HepG2 (cell line): ENCODE results near the gene BBS9.

Source experiments
- CEBPB ChIP-seq: IDR thresholded peaks from 2 replicates; pipeline ENCODE4 v1.6.1; 2011; ENCODE audit warnings: low read depth, low read length, improper control_type of control experiment, borderline replicate concordance
- ETV6 ChIP-seq: sonication (generic); formaldehyde crosslinking; conservative IDR thresholded peaks from 2 replicates; pipeline ENCODE4 v1.4.0; 2020; ENCODE audit warnings: missing genetic modification reagents
- NR3C1 ChIP-seq: sonication (generic); formaldehyde crosslinking; IDR thresholded peaks from 2 replicates; pipeline ENCODE4 v1.4.0; 2020; ENCODE audit warnings: missing genetic modification reagents
- PCBP2 ChIP-seq: fragments of 200-400 bp; formaldehyde crosslinking; optimal IDR thresholded peaks from 2 replicates; pipeline ENCODE3; 2018; ENCODE audit warnings: low read length, low read depth; ENCODE audit not compliant: poor library complexity, severe bottlenecking
- ZBTB3 ChIP-seq: sonication (generic); formaldehyde crosslinking; IDR thresholded peaks from 2 replicates; pipeline ENCODE4 v1.4.0; 2020; ENCODE audit warnings: low read depth, mild to moderate bottlenecking, moderate library complexity, missing genetic modification reagents, borderline replicate concordance
- ZNF335 ChIP-seq: sonication (generic); formaldehyde crosslinking; IDR thresholded peaks from 2 replicates; pipeline ENCODE4 v1.4.0; 2020; ENCODE audit warnings: missing genetic modification reagents
- ZNF607 ChIP-seq: sonication (generic); formaldehyde crosslinking; IDR thresholded peaks from 2 replicates; pipeline ENCODE4 v1.5.1; 2020; ENCODE audit warnings: missing genetic modification reagents, mild to moderate bottlenecking, borderline replicate concordance
- ZSCAN29 ChIP-seq: sonication (generic); formaldehyde crosslinking; conservative IDR thresholded peaks from 2 replicates; pipeline ENCODE4 v1.4.0; 2020; ENCODE audit warnings: mild to moderate bottlenecking, missing genetic modification reagents
- TF ChIP-seq, protein P1 (sequence below): IDR thresholded peaks from 2 replicates; pipeline ENCODE4 v1.6.1; 2012; ENCODE audit warnings: inconsistent platforms
- TF ChIP-seq, protein P2 (sequence below): sonication (generic); formaldehyde crosslinking; IDR thresholded peaks from 2 replicates; pipeline ENCODE4 v1.5.0; 2020; ENCODE audit warnings: mild to moderate bottlenecking, missing genetic modification reagents, moderate library complexity
- TF ChIP-seq, protein P3 (sequence below), 2 experiments: fragments of 450-650 bp in 1 of 2; sonication (generic) in 1 of 2; formaldehyde crosslinking in 1 of 2; IDR thresholded peaks; 2 replicates each; pipeline versions ENCODE4 v1.6.1 to v1.8.0; 2016 to 2022; ENCODE audit warnings: antibody characterized with exemption in 1 of 2, mild to moderate bottlenecking in 1 of 2, missing genetic modification reagents in 1 of 2

DNA sequence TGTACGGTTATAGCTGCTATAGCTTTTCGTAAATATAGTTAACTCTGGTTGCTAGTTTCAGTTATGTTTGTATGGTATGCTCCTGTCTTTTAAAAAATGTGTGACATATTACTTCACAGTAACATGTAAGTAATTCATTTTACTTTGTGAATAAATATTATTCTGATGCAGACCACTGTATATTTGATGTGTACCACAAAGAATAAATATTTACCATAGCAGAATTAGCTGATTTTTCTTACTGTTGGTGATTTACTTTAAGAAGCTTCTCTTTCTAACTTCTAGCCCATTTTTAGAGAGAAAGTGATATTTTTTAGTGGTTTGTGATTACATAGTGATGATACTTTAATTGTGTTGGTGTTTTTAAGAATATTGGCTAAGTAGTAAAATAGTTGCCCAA is 292.8 kb downstream of the BBS9 start:
- TF ChIP-seq ETV6 (CRISPR knock-in tag) (no peak), ZNF607 (no peak), NR3C1 (CRISPR knock-in tag) (no peak), ZNF335 (CRISPR knock-in tag) (no peak), ZSCAN29 (CRISPR knock-in tag) (no peak), PCBP2 (no peak), ZBTB3 (CRISPR knock-in tag) (no peak), CEBPB (no peak)
- TF ChIP-seq, protein P1, sequence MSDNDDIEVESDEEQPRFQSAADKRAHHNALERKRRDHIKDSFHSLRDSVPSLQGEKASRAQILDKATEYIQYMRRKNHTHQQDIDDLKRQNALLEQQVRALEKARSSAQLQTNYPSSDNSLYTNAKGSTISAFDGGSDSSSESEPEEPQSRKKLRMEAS: no peak
- TF ChIP-seq, protein P2, sequence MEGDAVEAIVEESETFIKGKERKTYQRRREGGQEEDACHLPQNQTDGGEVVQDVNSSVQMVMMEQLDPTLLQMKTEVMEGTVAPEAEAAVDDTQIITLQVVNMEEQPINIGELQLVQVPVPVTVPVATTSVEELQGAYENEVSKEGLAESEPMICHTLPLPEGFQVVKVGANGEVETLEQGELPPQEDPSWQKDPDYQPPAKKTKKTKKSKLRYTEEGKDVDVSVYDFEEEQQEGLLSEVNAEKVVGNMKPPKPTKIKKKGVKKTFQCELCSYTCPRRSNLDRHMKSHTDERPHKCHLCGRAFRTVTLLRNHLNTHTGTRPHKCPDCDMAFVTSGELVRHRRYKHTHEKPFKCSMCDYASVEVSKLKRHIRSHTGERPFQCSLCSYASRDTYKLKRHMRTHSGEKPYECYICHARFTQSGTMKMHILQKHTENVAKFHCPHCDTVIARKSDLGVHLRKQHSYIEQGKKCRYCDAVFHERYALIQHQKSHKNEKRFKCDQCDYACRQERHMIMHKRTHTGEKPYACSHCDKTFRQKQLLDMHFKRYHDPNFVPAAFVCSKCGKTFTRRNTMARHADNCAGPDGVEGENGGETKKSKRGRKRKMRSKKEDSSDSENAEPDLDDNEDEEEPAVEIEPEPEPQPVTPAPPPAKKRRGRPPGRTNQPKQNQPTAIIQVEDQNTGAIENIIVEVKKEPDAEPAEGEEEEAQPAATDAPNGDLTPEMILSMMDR (CRISPR knock-in tag): no peak
- TF ChIP-seq, protein P3, sequence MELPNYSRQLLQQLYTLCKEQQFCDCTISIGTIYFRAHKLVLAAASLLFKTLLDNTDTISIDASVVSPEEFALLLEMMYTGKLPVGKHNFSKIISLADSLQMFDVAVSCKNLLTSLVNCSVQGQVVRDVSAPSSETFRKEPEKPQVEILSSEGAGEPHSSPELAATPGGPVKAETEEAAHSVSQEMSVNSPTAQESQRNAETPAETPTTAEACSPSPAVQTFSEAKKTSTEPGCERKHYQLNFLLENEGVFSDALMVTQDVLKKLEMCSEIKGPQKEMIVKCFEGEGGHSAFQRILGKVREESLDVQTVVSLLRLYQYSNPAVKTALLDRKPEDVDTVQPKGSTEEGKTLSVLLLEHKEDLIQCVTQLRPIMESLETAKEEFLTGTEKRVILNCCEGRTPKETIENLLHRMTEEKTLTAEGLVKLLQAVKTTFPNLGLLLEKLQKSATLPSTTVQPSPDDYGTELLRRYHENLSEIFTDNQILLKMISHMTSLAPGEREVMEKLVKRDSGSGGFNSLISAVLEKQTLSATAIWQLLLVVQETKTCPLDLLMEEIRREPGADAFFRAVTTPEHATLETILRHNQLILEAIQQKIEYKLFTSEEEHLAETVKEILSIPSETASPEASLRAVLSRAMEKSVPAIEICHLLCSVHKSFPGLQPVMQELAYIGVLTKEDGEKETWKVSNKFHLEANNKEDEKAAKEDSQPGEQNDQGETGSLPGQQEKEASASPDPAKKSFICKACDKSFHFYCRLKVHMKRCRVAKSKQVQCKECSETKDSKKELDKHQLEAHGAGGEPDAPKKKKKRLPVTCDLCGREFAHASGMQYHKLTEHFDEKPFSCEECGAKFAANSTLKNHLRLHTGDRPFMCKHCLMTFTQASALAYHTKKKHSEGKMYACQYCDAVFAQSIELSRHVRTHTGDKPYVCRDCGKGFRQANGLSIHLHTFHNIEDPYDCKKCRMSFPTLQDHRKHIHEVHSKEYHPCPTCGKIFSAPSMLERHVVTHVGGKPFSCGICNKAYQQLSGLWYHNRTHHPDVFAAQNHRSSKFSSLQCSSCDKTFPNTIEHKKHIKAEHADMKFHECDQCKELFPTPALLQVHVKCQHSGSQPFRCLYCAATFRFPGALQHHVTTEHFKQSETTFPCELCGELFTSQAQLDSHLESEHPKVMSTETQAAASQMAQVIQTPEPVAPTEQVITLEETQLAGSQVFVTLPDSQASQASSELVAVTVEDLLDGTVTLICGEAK (IDR thresholded peaks at IDR 0.05): no peak
- TF ChIP-seq, protein P3 (CRISPR knock-in tag; IDR thresholded peaks at IDR 0.05): no peak
